ENCODE measurements around the gene CACNA1C.

Gene CACNA1C

GRCh38 chr12:2083561-2083960 is 30.8 kb downstream of the CACNA1C start:
- H3K36me3 ChIP-seq: no peaks in the 10 kb centered on the region
- no peak overlapping the region for H3K4me3 ChIP-seq (ENCODE audit: low read depth, low read length)
- no peaks in the 10 kb centered on the region for H3K4me1 ChIP-seq
- H3K27me3 ChIP-seq: no peaks in the 10 kb centered on the region; the same call in 1 of the 2 replicates
- TF ChIP-seq CTCF (IDR thresholded peaks at IDR 0.05; ENCODE audit: low read depth, low read length): no peak
- H3K9me3 ChIP-seq: no peaks in the 10 kb centered on the region
- no peak for DNase-seq

- no peak overlapping the region for H3K4me3 ChIP-seq (ENCODE audit: low read depth, low read length)
- H3K36me3 ChIP-seq: no peaks in the 10 kb centered on the region
- no peaks in the 10 kb centered on the region for H3K9me3 ChIP-seq
- DNase-seq: no peak
- H3K4me1 ChIP-seq: no peaks in the 10 kb centered on the region
- H3K27me3 ChIP-seq: no peaks in the 10 kb centered on the region; the same call in 1 of the 2 replicates
- no peak for TF ChIP-seq CTCF (IDR thresholded peaks at IDR 0.05; ENCODE audit: low read depth, low read length)
Observed at GRCh38 chr12:2084553-2085296, 31.9 kb downstream of the CACNA1C start.

DNA sequence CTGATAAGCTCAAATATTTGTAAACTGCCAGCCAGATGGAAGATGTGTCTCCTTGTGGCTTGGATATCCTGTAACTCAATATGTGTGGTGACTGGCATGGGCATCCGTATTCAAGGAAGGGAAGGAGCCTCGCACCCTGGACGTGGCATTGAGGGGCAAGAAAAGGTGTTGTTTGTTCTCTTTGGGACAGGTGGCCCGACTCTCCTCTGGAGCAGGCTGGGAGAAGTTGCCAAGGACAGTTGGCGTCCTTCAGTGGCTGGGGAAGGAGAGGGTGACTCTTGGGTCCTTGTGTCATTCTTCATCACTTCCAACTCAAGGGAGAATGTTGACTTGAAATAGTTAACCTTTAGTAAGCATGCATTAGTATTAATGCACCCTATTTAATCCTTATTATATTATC is 39.6 kb downstream of the CACNA1C start:
- H3K36me3 ChIP-seq: no peaks in the 10 kb centered on the region
- no peaks in the 10 kb centered on the region for H3K9me3 ChIP-seq
- peaks cover 17% of the 10 kb centered on the region for H3K27me3 ChIP-seq
- H3K4me3 ChIP-seq (ENCODE audit: low read depth, low read length): no peak overlapping the region
- no peak for TF ChIP-seq CTCF (IDR thresholded peaks at IDR 0.05; ENCODE audit: low read depth, low read length)
- no peaks in the 10 kb centered on the region for H3K4me1 ChIP-seq
- no peak for DNase-seq

DNA sequence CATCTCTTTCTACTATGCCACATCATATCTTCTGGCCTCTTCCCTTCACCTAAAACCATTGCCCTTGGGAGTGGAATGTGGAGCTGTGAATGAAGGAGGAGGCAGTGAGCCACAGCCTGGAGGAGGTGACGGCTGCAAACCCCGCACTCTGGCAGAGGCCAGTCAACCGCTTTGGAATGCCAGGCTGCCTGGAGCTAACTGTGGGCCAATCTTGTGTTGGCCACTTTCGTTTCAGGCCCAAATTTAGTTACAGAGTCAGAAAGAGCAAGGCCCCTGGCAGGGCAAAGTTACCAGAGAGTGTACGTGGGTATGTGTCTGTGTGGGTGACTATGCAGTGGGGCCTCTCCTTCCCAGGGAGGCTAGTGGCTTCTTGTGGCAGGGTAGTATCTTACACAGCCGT is 40.1 kb downstream of the CACNA1C start:
- no peak overlapping the region for H3K4me3 ChIP-seq (ENCODE audit: low read depth, low read length)
- TF ChIP-seq CTCF (IDR thresholded peaks at IDR 0.05; ENCODE audit: low read depth, low read length): no peak
- H3K4me1 ChIP-seq: no peaks in the 10 kb centered on the region
- H3K36me3 ChIP-seq: no peaks in the 10 kb centered on the region
- peaks cover 22% of the 10 kb centered on the region for H3K27me3 ChIP-seq
- no peak for DNase-seq
- no peaks in the 10 kb centered on the region for H3K9me3 ChIP-seq

GRCh38 chr12:2094597-2094996 is 41.8 kb downstream of the CACNA1C start:
- Histone ChIP-seq H3K9me3 (no peaks in the 10 kb centered on the region), H3K4me1 (no peaks in the 10 kb centered on the region), H3K36me3 (no peaks in the 10 kb centered on the region), H3K27me3 (peaks cover 35% of the 10 kb centered on the region), H3K4me3 (ENCODE audit: low read depth, low read length) (no peak overlapping the region)
- no peak for DNase-seq
- TF ChIP-seq CTCF (IDR thresholded peaks at IDR 0.05; ENCODE audit: low read depth, low read length): no peak

DNA sequence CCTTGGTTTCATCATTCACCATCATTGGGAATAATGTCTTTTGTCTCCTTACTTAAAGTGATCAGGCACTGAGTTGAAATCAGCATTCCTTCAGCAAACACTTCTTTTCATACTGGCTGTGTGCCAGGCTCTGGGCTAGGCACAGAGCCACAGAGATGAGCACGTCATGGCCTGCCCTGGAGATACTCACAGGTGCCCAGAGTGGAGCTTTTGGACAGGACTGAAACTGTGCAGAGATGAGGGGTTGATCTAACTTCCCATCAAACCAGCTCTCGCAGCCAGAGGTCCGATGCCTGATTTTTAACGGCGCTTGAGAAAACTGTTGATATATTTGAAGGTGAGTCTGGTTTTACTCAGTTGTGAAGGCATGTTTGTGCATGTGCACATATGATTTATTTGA is 43.1 kb downstream of the CACNA1C start:
- Histone ChIP-seq H3K36me3 (no peaks in the 10 kb centered on the region), H3K4me3 (ENCODE audit: low read depth, low read length) (no peak overlapping the region), H3K4me1 (no peaks in the 10 kb centered on the region), H3K9me3 (no peaks in the 10 kb centered on the region), H3K27me3 (peaks cover 38% of the 10 kb centered on the region)
- no peak for DNase-seq
- TF ChIP-seq CTCF (IDR thresholded peaks at IDR 0.05; ENCODE audit: low read depth, low read length): no peak
